Caco-2 (cell line): ENCODE measurements around the gene SH3YL1. TPM values are rescaled to one million over a fixed set of nuclear protein-coding genes. Genes with fewer than 3 reads are reported as not detected.

Source experiments
- BruUV-seq: library from RNA; stranded (reverse); fragments of 400-500 nt; replicated peaks from 2 replicates; lab custom pipeline; 2021; lab: Mats Ljungman, UMichigan
- CTCF ChIA-PET: fragments of 300-600 bp; sonication (Branson Sonifier 250); formaldehyde crosslinking; loops from one replicate; lab custom pipeline; 2022; ENCODE audit warnings: antibody characterized with exemption; lab: Charles Lee
- POLR2A ChIA-PET: fragments of 300-600 bp; sonication (Branson Sonifier 250); formaldehyde crosslinking; loops from one replicate; lab custom pipeline; 2022; ENCODE audit warnings: antibody characterized with exemption; lab: Charles Lee
- DNase-seq, 2 experiments: peaks; one replicate each; pipeline versions ENCODE4 v3.0.0 to v3.0.0-alpha.2; 2020 to 2022
- H3K27me3 ChIP-seq: replicated peaks from 2 replicates; pipeline ENCODE4 v1.6.0; 2011; ENCODE audit warnings: low read length; ENCODE audit not compliant: control insufficient read depth, insufficient read depth
- H3K36me3 ChIP-seq: 2 replicates; pipeline ENCODE4 v1.5.1; 2011; ENCODE audit warnings: low read length; ENCODE audit not compliant: control insufficient read depth, insufficient read depth
- H3K4me1 ChIP-seq: fragments of 250-450 bp; sonication (Bioruptor Pico); 2 replicates; pipeline ENCODE4 v1.5.1; 2020; ENCODE audit warnings: mild to moderate bottlenecking
- H3K4me3 ChIP-seq: 2 replicates; pipeline ENCODE4 v1.5.1; 2011; ENCODE audit warnings: low read depth, mild to moderate bottlenecking, control low read depth, low read length
- H3K9me3 ChIP-seq: fragments of 250-450 bp; sonication (Bioruptor Pico); 2 replicates; pipeline ENCODE4 v1.5.1; 2020; ENCODE audit warnings: mild to moderate bottlenecking, moderate library complexity
- H3K27ac Mint-ChIP-seq: one replicate; pipeline ENCODE4 v1.8.0; 2022; ENCODE audit warnings: mixed read lengths; ENCODE audit not compliant: unreplicated experiment
- H3K27me3 Mint-ChIP-seq: one replicate; pipeline ENCODE4 v1.8.0; 2022; ENCODE audit warnings: mixed read lengths; ENCODE audit not compliant: insufficient read depth, unreplicated experiment
- H3K36me3 Mint-ChIP-seq: one replicate; pipeline ENCODE4 v1.8.0; 2022; ENCODE audit warnings: mild to moderate bottlenecking, mixed read lengths; ENCODE audit not compliant: insufficient read depth, unreplicated experiment
- H3K4me1 Mint-ChIP-seq: one replicate; pipeline ENCODE4 v1.8.0; 2022; ENCODE audit warnings: low read depth, mixed read lengths; ENCODE audit not compliant: unreplicated experiment
- H3K4me3 Mint-ChIP-seq: one replicate; pipeline ENCODE4 v1.8.0; 2022; ENCODE audit warnings: mild to moderate bottlenecking, moderate library complexity, mixed read lengths; ENCODE audit not compliant: unreplicated experiment
- H3K9me3 Mint-ChIP-seq: one replicate; pipeline ENCODE4 v1.8.0; 2022; ENCODE audit warnings: mixed read lengths; ENCODE audit not compliant: unreplicated experiment
- CTCF ChIP-seq, 2 experiments: fragments of 200-600 bp in 1 of 2; IDR thresholded peaks; 1 replicate in 1 of 2; 2 replicates in 1 of 2; pipeline versions ENCODE4 v1.5.1 to v1.8.0; 2011 to 2022; ENCODE audit warnings: antibody characterized with exemption in 1 of 2, control low read depth in 1 of 2, inconsistent platforms in 1 of 2, low read depth in 1 of 2, low read length in 1 of 2, mild to moderate bottlenecking in 1 of 2, moderate library complexity in 1 of 2; ENCODE audit not compliant: insufficient read depth in 1 of 2, severe bottlenecking in 1 of 2, unreplicated experiment in 1 of 2
- intact Hi-C: fragments of 100-400 bp; cut with micrococcal nuclease; formaldehyde crosslinking; loops from one replicate; pipeline ENCODE4 v1.10.0; 2022; ENCODE audit not compliant: unreplicated experiment
- total RNA-seq: library from RNA; stranded (reverse); gene quantifications from 2 replicates; pipeline ENCODE4 v1.2.3, GENCODE V29; 2022

The SH3YL1 gene
- total RNA-seq, 1 experiment from 2014 or later = 76.0 TPM

- intact Hi-C loops = no loop called here
- POLR2A ChIA-PET = no interaction called here
- Mint-ChIP-seq H3K4me1 (no peaks in the 10 kb centered on the region), H3K27me3 (peaks cover 11% of the 10 kb centered on the region), H3K9me3 (no peaks in the 10 kb centered on the region), H3K4me3 (no peak overlapping the region), H3K36me3 (no peaks in the 10 kb centered on the region), H3K27ac (no peak overlapping the region)
- no peaks in the 10 kb centered on the region; the same call in 1 of the 2 replicates for H3K27me3 ChIP-seq
- no peaks in the 10 kb centered on the region; the same call in 1 of the 2 replicates for H3K9me3 ChIP-seq
- BruUV-seq = no TSS peak
- TF ChIP-seq CTCF (IDR thresholded peaks at IDR 0.05; ENCODE audit: insufficient read depth in 1 of 2, low read depth in 1 of 2, low read length in 1 of 2, severe bottlenecking in 1 of 2, unreplicated experiment in 1 of 2) = no peak
- H3K4me1 ChIP-seq = no peaks in the 10 kb centered on the region
- DNase-seq = no peak
- CTCF ChIA-PET = no interaction called here
- H3K4me3 ChIP-seq = no peak overlapping the region
- H3K36me3 ChIP-seq = no peaks in the 10 kb centered on the region
These were observed 59.8 kb downstream of the SH3YL1 start for GRCh38 chr2:203984-204383.

GRCh38 chr2:203401-203800 lies 60.4 kb downstream of the SH3YL1 start:
- H3K9me3 ChIP-seq = no peaks in the 10 kb centered on the region; the same call in 1 of the 2 replicates
- H3K36me3 ChIP-seq = no peaks in the 10 kb centered on the region
- no peak overlapping the region for H3K4me3 ChIP-seq
- intact Hi-C loops = no loop called here
- Mint-ChIP-seq H3K27me3 (peaks cover 10% of the 10 kb centered on the region), H3K27ac (no peak overlapping the region), H3K4me3 (no peak overlapping the region), H3K36me3 (no peaks in the 10 kb centered on the region), H3K4me1 (no peaks in the 10 kb centered on the region), H3K9me3 (no peaks in the 10 kb centered on the region)
- no peaks in the 10 kb centered on the region for H3K27me3 ChIP-seq
- no TSS peak for BruUV-seq
- DNase-seq = no peak
- ChIA-PET POLR2A (no interaction called here), CTCF (no interaction called here)
- H3K4me1 ChIP-seq = no peaks in the 10 kb centered on the region
- no peak for TF ChIP-seq CTCF (IDR thresholded peaks at IDR 0.05; ENCODE audit: insufficient read depth in 1 of 2, low read depth in 1 of 2, low read length in 1 of 2, severe bottlenecking in 1 of 2, unreplicated experiment in 1 of 2)

GRCh38 chr2:202945-203344 lies 60.9 kb downstream of the SH3YL1 start:
- Mint-ChIP-seq H3K27ac (no peak overlapping the region), H3K4me1 (no peaks in the 10 kb centered on the region), H3K9me3 (no peaks in the 10 kb centered on the region), H3K36me3 (no peaks in the 10 kb centered on the region), H3K4me3 (no peak overlapping the region), H3K27me3 (peaks cover 9% of the 10 kb centered on the region)
- no peak for DNase-seq
- intact Hi-C loops = no loop called here
- CTCF ChIA-PET = no interaction called here
- no peak for TF ChIP-seq CTCF (IDR thresholded peaks at IDR 0.05; ENCODE audit: insufficient read depth in 1 of 2, low read depth in 1 of 2, low read length in 1 of 2, severe bottlenecking in 1 of 2, unreplicated experiment in 1 of 2)
- Histone ChIP-seq H3K4me3 (no peak overlapping the region), H3K9me3 (no peaks in the 10 kb centered on the region; the same call in 1 of the 2 replicates), H3K27me3 (no peaks in the 10 kb centered on the region), H3K36me3 (no peaks in the 10 kb centered on the region), H3K4me1 (no peaks in the 10 kb centered on the region)
- no TSS peak for BruUV-seq
- POLR2A ChIA-PET = no interaction called here
